ENCODE results near the gene IL1RAPL2. TPM values are rescaled to one million over a fixed set of nuclear protein-coding genes. Genes with fewer than 3 reads are reported as not detected.

IL1RAPL2 gene
- total RNA-seq, 1 donor from 2014 or later = 0.13 TPM

DNA sequence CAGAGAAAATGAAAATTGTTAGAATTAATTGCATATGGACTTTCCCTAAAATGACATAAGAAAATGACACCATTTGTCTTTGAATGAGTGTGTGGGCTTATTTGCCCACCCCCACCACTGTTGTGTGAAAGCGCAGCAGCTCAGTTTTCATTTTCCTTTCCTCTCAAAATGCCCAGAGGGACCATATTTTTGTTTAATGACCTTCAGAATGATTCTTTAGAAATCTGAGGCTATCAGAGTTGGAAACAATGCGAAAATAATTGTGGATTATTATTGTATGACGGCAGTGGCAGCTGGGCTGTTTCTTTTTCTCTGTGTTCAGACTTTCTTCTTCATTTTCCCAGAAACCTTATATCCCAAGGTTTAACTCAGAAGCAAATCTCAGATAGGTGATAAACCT lies 699.1 kb downstream of the IL1RAPL2 start:
- DNase-seq (ENCODE audit: low read depth in 2 of 2) = no peak

DNA sequence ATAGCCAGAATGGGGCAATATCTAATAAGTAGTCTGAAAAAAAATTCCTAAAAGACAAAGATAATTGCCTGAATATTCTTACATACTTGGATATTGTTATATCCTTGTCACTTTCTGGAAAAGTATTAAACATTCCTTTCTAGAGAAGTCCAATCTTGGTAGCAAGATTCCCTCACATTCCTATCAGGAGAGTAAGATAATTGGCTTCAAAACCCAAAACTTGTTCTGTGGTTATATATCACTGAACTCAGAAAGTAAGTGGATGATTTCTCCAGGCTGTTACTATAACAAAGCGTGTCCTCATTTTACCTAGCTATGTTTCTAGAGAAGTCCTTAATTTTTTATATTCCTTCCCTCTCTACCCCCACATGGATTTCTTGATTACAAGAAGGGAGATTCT lies 700.5 kb downstream of the IL1RAPL2 start:
- no peak for DNase-seq (ENCODE audit: low read depth in 2 of 2)

DNA sequence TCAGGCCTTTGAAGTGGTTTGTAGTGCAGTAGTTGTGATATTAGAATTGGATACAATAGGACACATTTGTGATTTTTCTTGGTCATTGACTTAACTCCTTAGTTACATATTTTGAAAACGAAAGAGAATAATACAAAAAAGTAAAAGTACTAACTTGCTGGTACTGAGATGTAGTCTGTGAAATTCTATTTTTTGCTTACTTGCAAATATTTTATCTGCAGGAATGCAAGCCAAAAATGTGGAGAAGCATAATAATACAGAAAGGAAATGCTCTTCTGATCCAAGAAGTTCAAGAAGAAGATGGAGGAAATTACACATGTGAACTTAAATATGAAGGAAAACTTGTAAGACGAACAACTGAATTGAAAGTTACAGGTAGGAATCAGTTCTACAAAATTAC lies 701.2 kb downstream of the IL1RAPL2 start:
- DNase-seq (ENCODE audit: low read depth in 2 of 2) = no peak

DNA sequence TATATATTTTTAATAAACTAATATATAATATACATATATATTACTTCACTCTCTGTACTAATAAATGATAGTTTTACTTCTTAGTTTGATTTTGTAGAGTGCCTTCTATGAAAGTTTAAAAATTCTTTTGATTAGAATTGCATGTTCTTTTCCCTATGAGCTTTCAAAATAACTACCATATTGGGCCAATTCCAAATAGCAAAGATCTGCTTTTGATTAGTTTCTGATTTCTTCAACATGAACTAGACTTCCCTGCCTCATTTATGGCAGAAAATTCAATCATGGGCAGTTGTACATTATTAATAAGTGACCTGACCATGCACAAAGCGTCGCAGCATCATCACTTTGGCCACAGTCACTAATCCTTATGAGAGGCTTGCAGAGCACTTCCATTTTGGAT lies 703.4 kb downstream of the IL1RAPL2 start:
- DNase-seq (ENCODE audit: low read depth in 2 of 2) = no peak

DNA sequence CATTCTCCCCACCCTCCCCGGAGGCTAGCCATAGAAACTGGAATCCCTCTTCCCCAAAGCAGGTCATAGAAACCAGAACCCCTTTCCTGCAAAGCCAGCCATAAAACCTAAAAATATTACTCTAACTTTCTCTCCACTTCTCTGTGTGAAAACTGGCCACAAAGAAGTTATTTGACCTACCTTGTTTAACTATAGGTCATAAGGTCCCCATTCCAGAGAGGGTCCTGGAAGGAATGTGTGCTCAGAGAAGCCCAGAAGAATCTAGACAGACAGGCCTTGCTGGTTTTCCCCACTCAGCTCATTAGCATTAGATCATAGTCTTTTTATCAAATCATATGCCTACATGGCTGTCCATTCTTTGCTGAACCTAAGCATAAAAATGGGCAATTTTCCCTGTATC lies 707.3 kb downstream of the IL1RAPL2 start:
- no peak for DNase-seq (ENCODE audit: low read depth in 2 of 2)

DNA sequence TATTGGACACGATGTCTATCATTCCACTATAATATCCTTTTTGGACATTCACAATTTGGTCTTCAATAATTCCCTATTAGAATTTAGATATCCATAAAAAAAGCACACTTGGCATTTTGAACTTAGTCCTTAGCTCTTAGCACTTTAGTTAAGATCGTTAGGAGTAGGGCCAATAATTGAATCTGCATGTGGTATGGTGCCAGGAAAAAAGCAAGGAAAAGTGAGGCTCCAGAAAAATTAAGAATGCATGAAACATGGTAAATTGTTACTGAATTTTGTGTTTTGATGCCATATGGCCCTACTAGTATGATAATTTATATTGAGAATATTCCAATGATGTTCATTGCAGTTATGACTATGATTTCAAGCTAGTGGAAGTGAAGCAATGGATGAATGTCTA lies 708.1 kb downstream of the IL1RAPL2 start:
- no peak for DNase-seq (ENCODE audit: low read depth in 2 of 2)

DNA sequence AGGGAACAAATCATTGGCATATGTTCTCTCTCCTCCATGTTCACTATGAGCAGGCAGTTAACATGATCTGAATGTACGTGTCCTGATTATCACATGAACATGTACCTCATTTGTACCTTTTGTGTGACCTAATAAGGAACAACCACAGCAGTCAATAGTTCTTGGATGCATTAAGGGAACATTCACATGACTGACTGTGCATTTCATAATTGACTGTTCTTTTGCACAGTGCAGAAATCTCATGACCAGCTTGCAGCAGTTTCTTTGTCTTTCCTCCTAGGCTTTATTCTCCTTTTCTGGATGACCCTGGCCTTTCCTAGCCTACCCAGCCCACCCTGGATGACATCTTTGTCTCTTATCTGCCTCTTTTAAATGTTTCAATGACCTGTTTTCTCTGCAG lies 711.1 kb downstream of the IL1RAPL2 start:
- DNase-seq (ENCODE audit: low read depth in 2 of 2) = no peak

DNA sequence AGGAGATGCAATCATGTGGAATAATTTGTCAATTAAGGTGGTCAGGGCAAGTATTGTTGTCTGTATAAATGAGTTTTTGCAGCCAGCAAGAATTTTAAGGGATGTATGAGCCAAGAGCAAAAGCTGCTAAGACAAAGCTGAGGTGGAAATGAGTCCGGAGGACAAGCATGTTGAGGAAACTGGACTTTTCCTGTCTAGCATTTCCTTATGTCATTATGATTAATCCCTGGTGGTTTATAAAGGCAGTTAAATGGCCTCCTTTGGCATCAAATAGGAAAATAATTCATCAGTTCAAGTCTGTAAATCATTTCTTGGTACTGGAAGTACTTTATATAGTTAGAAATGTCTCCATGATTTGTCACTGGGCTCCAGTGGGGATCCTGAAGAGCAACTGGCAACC lies 716.1 kb downstream of the IL1RAPL2 start:
- DNase-seq (ENCODE audit: low read depth in 2 of 2) = peak in 1 of 2 donors; percentile 65

DNA sequence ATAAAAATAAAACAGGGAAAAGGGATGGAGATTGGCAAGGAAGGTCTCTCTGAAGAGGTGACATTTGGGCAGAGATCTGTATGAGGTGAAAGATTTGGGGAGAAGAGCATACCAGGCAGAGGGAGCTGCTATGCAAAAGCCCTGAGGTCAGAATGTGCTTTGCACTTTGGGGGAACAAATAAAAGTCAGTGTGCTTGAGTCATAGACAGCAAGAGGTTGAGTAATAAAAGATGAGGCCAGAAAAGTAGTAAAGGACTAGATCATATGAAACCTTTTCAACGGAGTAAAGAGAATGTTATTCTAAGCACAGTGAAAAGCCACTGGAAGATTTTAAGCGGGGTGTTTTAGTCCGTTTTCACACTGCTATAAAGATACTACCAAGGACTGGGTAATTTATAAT lies 731.0 kb downstream of the IL1RAPL2 start:
- no peak for DNase-seq (ENCODE audit: low read depth in 2 of 2)

DNA sequence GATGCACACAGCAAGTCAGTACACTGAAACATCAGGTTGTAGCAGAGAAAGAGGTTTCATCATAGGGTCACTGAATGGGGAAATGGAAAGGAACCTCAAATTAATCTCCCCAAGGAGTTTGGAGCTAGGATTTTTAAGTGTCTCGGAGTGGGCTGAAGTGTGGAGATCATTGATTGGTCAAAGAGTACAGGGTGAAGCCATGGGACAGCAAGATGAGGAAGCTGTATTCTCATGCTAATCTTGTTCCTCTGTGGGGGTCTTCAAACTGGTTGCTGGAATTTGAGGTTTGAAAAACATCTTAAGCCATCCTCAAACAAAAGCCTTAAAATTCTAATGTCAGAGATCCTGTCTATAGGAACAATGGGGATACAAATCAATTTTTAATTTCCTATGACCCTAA lies 733.3 kb downstream of the IL1RAPL2 start:
- DNase-seq (ENCODE audit: low read depth in 2 of 2) = no peak

DNA sequence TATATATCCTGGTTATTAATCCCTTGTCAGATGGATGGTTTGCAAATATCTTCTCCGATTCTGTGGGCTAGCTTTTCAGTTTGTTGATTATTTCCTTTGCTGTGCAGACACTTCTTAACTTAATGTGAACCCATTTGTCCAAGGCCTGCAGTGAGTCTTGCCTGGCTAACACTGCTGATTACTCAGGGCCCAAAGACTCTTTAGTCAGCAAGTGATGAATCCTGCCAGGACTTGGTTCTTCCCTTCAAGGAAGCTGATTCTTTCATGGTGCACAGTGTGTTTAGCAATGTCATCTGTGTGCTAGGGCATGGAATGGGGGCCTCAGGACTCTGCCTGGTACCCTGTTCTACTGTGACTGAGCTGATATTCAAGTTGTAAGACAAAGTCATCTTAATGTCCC lies 736.2 kb downstream of the IL1RAPL2 start:
- no peak for DNase-seq (ENCODE audit: low read depth in 2 of 2)

DNA sequence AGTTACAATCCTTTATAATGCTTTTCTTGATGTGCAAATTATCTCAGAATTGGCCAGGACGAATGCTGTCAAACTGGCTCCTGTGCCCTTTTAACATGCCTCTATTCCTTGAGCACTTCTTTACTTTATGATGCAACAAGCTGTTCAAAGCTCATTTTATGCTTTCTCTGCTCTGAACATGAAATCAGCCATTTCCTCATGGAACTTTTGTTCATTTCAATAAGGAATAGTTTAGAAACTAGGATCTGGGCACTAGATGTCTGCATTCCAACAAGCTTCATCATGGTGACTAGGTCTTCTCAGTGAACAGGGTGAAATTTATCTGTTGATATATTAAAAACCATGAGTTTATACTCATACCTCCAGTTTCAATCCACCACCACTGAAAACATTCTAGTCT lies 741.8 kb downstream of the IL1RAPL2 start:
- DNase-seq (ENCODE audit: low read depth in 2 of 2) = no peak

DNA sequence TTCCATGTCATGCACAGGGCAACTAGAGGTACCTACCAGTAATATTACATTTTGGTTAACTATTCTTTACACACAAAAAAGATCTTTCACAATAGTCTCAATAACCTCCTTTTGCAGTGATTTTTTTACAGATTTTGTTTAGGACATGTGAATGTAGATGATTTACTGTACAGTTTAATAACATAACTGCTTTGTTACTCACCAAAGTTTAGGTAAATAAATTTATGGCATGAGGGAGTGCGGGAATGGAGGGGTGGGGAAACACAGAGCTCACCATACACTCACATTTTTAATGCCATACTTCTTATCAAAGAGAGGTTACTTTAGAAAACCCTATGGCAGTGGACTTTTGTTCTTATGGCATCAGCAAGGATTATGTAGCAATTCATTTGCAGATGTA lies 747.6 kb downstream of the IL1RAPL2 start:
- peak in 1 of 2 donors; percentile 0 for DNase-seq (ENCODE audit: low read depth in 2 of 2)

DNA sequence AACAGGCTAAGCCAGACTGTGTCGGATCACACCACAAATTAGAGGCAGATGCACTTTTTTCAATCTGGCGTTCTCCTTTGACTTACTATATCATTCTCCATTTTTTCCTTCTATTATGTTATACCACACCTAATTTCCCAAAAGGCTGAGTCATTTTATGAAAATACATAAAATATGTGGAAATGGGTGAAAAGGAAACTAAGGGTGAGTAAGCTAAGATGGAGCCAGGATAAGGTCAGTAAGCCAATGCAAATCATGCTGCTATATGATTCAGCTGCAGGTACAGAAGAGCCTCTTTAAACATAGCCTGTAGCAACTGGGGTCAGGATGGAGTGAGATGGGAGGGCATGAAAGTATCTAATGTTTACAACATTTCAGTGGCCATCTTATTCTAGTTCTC lies 748.5 kb downstream of the IL1RAPL2 start:
- DNase-seq (ENCODE audit: low read depth in 2 of 2) = peak in 1 of 2 donors; percentile 50

DNA sequence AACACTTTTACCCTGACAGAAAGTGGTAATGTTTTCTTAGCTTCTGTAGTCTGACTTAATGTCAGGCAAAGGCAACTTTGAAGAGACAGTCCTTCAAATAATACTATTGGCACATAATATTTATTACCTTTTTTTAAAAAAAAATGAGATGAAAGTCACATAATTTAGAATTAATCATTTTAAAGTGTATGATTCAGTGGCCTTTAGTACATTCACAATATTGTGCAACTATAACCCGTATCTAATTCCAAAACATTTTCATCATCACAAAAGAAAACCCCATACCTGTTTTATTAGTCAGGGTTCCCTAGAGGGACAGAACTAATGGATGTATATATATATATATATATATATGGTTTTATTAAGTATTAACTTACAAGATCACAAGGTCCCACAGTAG lies 749.2 kb downstream of the IL1RAPL2 start:
- DNase-seq (ENCODE audit: low read depth in 2 of 2) = no peak

DNA sequence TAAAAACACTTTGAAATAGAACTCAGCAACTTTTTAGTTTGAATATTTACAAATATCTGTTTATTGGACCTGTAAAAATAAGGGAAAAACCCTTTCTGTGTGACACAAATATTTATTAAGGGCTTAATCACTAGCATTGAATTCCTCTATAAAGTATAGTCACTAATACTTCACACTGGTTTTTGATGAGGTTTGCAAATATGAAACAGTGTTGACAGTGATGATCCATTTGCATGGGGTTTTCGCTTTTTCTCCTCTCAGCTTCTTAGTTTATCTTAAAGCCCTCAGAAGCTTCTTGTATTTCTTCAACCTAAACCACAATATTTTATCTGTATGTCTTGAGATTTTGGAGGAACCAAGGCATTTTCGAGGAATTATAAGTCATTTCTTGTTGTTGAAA lies 751.1 kb downstream of the IL1RAPL2 start:
- DNase-seq (ENCODE audit: low read depth in 2 of 2) = no peak

DNA sequence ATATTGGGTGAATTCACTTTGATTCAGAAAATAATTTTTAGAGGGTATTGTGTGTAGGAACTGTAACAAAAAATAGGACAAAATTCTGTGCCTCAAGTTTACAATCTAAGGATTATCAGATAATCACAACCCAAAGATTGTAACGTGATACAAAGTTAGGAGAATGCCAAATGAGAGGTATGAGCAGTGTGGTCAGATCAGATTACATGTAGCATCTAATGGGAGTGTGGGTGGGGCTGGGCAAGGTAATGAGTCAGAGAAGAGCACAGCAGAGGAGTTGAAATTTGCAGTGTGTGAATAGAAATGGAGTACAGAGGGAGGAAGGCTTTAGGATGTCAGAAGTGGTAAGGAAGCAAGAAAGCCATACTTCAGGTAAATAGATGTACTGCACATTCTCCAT lies 757.9 kb downstream of the IL1RAPL2 start:
- DNase-seq (ENCODE audit: low read depth in 2 of 2) = peak in 1 of 2 donors; percentile 1

DNA sequence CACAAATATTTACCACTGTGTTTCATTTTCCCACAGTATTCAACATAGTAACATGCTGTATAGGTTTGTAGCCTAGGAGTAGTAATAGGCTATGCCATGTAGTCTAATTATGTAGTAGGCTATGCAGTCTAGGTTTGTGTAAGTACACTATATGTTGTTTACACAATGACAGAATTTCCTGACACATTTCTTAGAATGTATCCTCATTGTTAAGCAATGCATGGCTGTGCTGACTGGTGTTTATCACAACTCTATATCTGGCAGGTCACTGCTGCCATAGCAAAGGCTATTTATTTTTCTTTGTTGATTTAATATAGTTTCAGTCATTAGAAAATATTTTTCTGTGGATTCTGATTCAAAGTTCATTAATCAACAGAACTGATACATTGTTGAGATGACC lies 762.8 kb downstream of the IL1RAPL2 start:
- peak in 1 of 2 donors; percentile 45 for DNase-seq (ENCODE audit: low read depth in 2 of 2)

DNA sequence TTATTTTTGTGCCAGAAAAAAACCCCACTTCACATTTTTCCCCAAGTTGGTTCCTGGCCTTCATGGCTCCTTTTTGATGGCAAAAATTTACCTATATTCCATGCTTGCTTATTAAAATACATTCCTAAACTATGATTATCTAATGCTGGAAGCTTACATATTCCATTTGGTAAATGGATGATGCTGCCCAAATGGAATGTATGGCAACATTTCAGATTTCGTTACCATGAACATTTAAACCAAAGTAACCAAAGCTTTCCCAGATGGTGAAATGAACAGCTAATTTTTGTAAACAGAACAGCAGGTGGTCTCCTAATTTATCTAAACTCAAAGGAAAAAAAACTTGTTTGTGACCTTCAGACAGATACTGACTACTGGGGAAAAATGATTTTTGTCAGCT lies 765.2 kb downstream of the IL1RAPL2 start:
- no peak for DNase-seq (ENCODE audit: low read depth in 2 of 2)

DNA sequence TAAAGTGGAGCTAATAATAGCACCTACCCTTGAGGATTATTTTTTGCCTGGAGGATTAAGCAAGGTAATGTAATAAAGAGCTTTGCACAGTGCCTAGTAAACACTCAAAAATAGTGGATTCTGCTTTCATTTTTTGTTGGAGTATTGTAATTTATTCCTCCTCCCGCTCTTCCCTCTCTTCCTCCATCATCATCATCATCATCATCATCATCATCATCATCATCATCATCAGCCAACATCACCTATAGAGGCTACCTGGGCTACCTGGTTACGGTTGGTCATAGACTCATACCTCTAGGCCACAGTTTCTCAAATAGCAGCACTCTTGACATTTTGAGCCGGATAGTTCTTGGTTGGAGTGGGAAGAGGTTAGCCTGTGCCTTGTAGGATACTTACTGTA lies 781.4 kb downstream of the IL1RAPL2 start:
- no peak for DNase-seq (ENCODE audit: low read depth in 2 of 2)

DNA sequence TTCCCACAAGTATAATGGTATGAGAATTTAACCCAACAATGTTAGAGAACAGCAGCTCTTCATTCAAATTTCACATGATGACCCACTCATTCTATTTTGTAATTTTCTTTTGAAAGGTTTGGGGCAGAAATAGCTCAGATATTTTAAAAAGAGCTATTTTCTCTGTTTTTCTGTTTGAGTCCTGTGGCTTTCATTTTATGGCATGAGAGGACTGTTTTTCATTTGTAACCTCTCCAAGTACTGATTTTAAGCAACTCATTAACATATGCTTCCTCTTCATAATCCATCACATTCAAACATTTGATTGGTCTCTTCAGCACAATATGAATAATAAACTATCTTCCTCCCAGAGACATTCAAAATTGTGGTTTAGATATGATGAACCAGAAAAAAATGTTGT lies 783.5 kb downstream of the IL1RAPL2 start:
- DNase-seq (ENCODE audit: low read depth in 2 of 2) = no peak

DNA sequence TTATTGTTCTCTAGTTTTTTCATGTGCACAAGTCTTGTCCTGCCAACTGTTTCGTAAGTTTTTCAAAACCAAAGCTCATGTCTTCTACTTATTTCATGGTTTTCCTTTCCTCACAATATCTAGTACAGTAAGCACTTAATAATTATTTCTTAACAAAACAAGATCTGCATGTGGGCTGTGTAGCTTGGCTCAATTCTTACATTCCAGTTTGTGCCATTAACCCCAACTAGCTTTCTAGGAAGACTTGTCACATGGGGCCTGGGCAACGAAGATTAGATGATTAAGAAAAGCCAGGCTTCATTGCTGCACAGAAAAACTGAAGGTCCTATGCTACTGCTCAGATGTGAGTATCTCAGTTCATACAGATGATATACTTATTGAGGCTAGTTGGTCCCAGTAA lies 809.8 kb downstream of the IL1RAPL2 start:
- no peak for DNase-seq (ENCODE audit: low read depth in 2 of 2)

DNA sequence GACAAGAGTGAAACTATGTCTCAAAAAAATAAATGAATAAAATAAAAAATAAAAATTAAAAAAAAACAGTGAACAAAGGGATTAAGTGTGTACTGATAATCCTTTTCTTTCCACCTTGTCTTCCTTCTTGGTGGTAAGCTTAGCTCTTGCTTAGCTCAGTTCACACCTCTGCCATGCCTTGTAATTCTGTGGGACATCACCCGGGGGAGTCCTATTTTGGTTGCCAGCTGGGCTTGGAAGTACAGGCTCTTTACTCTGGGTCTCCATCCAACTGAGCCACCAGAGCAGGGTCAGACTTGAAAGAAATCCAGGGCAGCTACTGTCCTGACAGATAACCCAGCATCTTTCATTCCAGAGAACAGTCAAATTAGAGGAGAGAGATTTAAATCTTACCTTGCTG lies 858.7 kb downstream of the IL1RAPL2 start:
- DNase-seq (ENCODE audit: low read depth in 2 of 2) = no peak

DNA sequence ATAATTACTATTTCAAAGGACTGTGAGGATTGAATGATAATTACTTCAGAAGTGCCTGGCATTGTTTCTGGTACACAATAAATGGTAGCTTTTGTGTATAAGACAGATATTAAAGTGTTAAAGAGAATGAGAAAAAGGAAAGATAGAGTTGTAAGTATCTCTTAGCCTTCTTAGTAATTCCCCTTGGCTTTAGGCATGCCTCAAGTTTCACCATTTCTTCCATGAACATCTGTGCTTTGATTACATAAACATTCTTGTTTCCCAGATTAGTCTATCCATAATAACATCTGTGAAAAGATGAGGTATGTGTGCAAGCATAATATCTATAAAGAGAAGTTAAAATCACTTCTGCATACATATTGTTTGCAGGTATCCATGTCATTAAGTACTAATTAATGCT lies 885.4 kb downstream of the IL1RAPL2 start:
- DNase-seq (ENCODE audit: low read depth in 2 of 2) = no peak

DNA sequence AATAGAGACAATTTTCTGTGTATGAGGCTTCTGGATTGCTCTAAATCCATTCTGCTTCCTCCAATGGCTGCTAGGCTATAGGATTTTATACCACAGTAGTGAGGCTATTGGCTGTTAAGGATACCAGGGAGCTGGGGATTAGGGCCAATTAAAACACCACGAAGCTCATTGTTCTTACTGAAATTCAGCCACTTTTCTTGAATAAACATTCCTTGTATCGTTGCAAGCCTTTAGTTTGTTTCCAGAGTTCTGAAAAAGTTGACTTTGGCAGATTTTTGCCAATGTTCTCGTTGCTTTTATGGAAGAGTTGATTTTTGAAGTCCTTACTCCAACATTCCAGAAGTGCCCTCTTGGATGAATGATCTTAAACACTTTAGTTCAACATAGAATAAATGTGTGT lies 892.8 kb downstream of the IL1RAPL2 start:
- no peak for DNase-seq (ENCODE audit: low read depth in 2 of 2)
